Measurements from ENCODE around the gene KCTD21. TPM values are rescaled to one million over a fixed set of nuclear protein-coding genes. Genes with fewer than 3 reads are reported as not detected.

The KCTD21 gene
- total RNA-seq, 2 experiments from 2014 or later = 4.1 to 5.2 TPM

DNA sequence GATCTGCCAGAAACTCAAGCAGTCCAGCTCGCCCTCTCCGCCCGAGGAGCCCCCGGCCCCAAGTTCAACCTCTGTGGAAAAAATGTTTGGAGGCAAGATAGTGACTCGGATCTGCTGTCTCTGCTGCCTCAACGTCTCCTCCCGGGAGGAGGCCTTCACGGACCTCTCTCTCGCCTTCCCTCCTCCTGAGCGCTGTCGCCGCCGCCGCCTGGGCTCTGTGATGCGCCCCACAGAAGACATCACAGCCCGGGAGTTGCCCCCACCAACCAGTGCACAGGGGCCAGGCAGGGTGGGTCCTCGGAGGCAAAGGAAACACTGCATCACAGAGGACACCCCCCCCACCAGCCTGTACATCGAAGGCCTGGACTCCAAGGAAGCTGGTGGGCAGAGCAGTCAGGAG is 21.1 kb upstream of the KCTD21 start:
- ChIA-PET CTCF (no interaction called here), POLR2A (no interaction called here)
- TF ChIP-seq, protein P1, sequence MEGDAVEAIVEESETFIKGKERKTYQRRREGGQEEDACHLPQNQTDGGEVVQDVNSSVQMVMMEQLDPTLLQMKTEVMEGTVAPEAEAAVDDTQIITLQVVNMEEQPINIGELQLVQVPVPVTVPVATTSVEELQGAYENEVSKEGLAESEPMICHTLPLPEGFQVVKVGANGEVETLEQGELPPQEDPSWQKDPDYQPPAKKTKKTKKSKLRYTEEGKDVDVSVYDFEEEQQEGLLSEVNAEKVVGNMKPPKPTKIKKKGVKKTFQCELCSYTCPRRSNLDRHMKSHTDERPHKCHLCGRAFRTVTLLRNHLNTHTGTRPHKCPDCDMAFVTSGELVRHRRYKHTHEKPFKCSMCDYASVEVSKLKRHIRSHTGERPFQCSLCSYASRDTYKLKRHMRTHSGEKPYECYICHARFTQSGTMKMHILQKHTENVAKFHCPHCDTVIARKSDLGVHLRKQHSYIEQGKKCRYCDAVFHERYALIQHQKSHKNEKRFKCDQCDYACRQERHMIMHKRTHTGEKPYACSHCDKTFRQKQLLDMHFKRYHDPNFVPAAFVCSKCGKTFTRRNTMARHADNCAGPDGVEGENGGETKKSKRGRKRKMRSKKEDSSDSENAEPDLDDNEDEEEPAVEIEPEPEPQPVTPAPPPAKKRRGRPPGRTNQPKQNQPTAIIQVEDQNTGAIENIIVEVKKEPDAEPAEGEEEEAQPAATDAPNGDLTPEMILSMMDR (IDR thresholded peaks at IDR 0.05) = no peak
- Mint-ChIP-seq H3K27me3 (no peaks in the 10 kb centered on the region), H3K36me3 (ENCODE audit: low read depth) (peaks cover 15% of the 10 kb centered on the region), H3K9me3 (no peaks in the 10 kb centered on the region), H3K4me3 (no peak overlapping the region), H3K27ac (no peak overlapping the region), H3K4me1 (ENCODE audit: low read depth) (peaks cover 6% of the 10 kb centered on the region)
- ATAC-seq (no peak), DNase-seq (no peak)
- intact Hi-C loops (cut with micrococcal nuclease) = no loop called here

DNA sequence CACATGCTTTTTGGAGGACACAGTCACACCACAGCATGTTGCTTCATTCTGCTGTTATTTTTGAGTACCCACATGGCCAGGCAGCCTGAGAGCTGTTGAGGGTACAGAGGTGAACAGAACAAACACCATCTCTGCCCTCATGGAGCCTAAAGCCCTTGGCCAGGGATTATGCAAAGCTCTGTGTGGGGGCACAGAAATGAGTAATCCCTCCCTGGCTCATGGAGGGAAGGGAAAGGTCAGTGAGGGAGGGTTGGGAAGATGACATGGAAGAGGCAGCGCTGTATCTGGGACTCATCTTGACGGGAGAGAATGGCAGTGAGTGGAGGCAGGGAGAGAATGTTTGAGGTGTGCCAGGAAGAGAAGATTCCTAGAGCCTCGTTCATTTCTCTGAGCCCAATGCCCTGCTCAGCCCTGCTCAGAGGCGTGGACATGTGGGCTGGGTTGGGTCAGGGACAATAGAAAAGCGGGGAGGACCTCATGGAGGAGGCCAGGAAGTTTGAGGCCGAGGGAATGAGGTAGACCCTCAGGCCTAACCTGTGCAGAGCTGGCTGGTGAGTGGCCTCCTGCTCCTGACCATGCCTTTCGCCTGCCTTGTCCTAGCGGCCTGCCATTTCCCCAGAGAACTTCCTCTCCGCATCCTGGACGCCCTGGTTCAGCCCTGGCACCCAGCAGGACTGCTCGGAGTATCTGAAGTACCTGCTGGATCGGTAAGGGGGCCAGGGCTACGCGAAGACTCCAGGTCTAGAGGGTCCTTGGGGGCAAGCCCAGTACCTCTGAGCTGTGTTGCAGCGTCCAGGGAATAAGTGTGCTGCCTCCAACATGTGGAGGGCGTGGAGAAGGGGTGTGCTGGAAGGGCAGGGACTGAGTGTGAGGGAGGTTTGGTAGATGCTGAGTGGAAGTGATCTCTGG is 20.1 kb upstream of the KCTD21 start:
- Mint-ChIP-seq H3K4me1 (ENCODE audit: low read depth) (peaks cover 7% of the 10 kb centered on the region), H3K27ac (no peak overlapping the region), H3K27me3 (no peaks in the 10 kb centered on the region), H3K36me3 (ENCODE audit: low read depth) (peaks cover 15% of the 10 kb centered on the region), H3K9me3 (no peaks in the 10 kb centered on the region), H3K4me3 (no peak overlapping the region)
- no peak for DNase-seq
- TF ChIP-seq, protein P1 (IDR thresholded peaks at IDR 0.05) = no peak
- POLR2A ChIA-PET = no interaction called here
- intact Hi-C loops (cut with micrococcal nuclease) = no loop called here
- CTCF ChIA-PET = no interaction called here
- ATAC-seq = no peak

DNA sequence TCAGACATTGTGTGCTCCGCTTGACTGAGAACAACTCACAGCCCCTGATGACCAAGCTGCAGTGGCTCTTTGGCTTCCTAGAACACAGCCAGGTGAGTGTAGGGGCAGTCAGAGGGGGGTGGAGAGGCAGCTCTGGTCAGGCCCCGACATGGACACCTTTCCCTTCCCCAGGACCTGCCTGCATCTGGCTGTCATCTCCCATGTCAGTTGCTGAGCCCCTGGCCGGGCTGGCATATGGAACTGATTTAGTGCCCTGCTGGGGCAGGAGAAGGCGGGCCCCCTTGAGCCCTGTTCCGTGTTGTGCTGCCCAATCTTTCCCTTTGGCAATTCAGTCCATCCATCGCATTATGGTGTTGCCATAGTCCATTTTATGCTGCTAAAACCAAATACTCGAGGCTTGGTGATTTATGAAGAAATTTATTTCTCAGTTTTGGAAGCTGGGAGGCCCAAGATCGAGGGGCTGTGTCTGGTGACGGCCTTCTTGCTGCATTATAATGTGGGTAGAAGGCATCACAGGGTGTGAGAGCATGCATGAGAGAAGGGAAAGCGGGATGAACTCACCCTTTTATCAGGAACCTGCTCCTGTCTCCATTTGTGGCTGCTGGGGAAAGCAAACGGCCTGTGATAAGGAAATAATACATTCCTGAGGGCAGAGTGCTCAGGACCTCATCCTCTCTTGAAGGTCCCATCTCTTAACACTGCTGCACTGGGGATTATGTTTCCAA is 19.3 kb upstream of the KCTD21 start:
- intact Hi-C loops (cut with micrococcal nuclease) = no loop called here
- TF ChIP-seq, protein P1 (IDR thresholded peaks at IDR 0.05) = no peak
- ChIA-PET CTCF (no interaction called here), POLR2A (no interaction called here)
- H3K4me1 Mint-ChIP-seq (ENCODE audit: low read depth) = peaks cover 13% of the 10 kb centered on the region
- H3K4me3 Mint-ChIP-seq = no peak overlapping the region
- H3K27ac Mint-ChIP-seq = no peak overlapping the region
- H3K27me3 Mint-ChIP-seq = no peaks in the 10 kb centered on the region
- no peaks in the 10 kb centered on the region for H3K9me3 Mint-ChIP-seq
- no peak for DNase-seq
- peaks cover 15% of the 10 kb centered on the region for H3K36me3 Mint-ChIP-seq (ENCODE audit: low read depth)
- no peak for ATAC-seq

DNA sequence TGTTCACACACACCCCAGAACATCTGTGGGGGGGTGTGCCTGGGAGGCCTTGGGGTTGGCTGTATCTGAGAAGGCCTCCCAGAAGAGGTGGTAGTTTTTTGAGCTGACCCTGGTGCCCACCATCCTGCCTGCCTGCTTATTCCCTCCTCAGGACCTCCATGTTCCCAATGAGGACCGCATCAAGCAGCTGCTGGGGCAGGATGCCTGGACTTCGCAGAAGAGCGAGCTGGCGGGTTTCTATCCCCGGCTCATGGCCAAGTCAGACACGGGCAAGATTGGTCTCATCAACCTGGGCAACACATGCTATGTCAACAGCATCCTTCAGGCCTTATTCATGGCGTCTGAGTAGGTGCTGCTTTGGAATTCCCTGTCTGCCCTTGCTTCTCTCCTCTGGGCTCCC is 17.3 kb upstream of the KCTD21 start:
- TF ChIP-seq, protein P1 (IDR thresholded peaks at IDR 0.05) = no peak
- Mint-ChIP-seq H3K9me3 (no peaks in the 10 kb centered on the region), H3K4me3 (no peak overlapping the region), H3K36me3 (ENCODE audit: low read depth) (peaks cover 14% of the 10 kb centered on the region), H3K4me1 (ENCODE audit: low read depth) (peaks cover 30% of the 10 kb centered on the region), H3K27ac (no peak overlapping the region), H3K27me3 (no peaks in the 10 kb centered on the region)
- intact Hi-C loops (cut with micrococcal nuclease) = no loop called here
- ATAC-seq (no peak), DNase-seq (no peak)
- POLR2A ChIA-PET = no interaction called here
- CTCF ChIA-PET = interaction anchor here (1.1 kb wide), 2 partner anchors 126 to 359 kb away, joined by 3 read pairs; partner anchors contain the start of gene NDUFC2

DNA sequence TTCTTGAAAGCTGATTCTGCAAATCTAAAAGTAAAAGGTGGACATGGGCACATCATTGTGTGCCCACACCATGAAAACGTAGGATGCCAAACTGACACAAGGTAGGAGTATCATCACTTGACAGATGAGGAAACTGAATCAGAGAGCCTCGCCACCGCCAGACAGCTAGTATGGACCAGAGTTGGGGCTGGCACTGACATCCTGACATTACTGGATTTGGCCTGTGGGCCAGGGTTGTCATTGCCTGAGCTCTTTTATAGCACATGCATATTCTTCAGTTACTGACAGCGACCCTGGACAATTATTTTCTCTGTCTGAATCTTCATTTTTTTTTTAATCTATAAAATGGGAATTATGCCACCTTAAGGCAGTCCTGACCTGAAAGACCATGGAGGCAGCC is 16.8 kb upstream of the KCTD21 start:
- H3K9me3 Mint-ChIP-seq = no peaks in the 10 kb centered on the region
- peaks cover 30% of the 10 kb centered on the region for H3K4me1 Mint-ChIP-seq (ENCODE audit: low read depth)
- intact Hi-C loops (cut with micrococcal nuclease) = no loop called here
- H3K4me3 Mint-ChIP-seq = no peak overlapping the region
- ATAC-seq = no peak
- peaks cover 10% of the 10 kb centered on the region for H3K36me3 Mint-ChIP-seq (ENCODE audit: low read depth)
- TF ChIP-seq, protein P1 (IDR thresholded peaks at IDR 0.05) = no peak
- H3K27ac Mint-ChIP-seq = no peak overlapping the region
- POLR2A ChIA-PET = no interaction called here
- CTCF ChIA-PET = interaction anchor here (1.1 kb wide), 2 partner anchors 126 to 359 kb away, joined by 3 read pairs; partner anchors contain the start of gene NDUFC2
- no peak for DNase-seq
- H3K27me3 Mint-ChIP-seq = no peaks in the 10 kb centered on the region
